ENCODE measurements around the gene PRMT5.
"Not testable (repeated sequence)": the region's sequence is repeated elsewhere in the genome, so short reads cannot be mapped to it uniquely, and the experiment has no call there.

Gene PRMT5

GRCh38 chr14:22929104-22929960 lies at the start of gene PRMT5:
Gene PRMT5 (minus strand): TSS chr14:22929376. CDS start chr14:22929361, 15 bp downstream.
- DNase-seq (ENCODE audit: low read depth), result peak; percentile 96

GRCh38 chr14:22978487-22978837 lies 49.3 kb upstream of the PRMT5 start:
- no peak for DNase-seq (ENCODE audit: low read depth)

GRCh38 chr14:22977684-22978486 lies 48.7 kb upstream of the PRMT5 start:
- no peak for DNase-seq (ENCODE audit: low read depth)

- no peak for DNase-seq (ENCODE audit: low read depth)
These were observed 48.2 kb upstream of the PRMT5 start for GRCh38 chr14:22977434-22977683.

- DNase-seq (ENCODE audit: low read depth), result no peak
These were observed 47.7 kb upstream of the PRMT5 start for GRCh38 chr14:22976620-22977433.

- no peak for DNase-seq (ENCODE audit: low read depth)
These were observed 45.5 kb upstream of the PRMT5 start for GRCh38 chr14:22974530-22975313.

GRCh38 chr14:22973217-22974032 lies 44.2 kb upstream of the PRMT5 start:
- no peak for DNase-seq (ENCODE audit: low read depth)

GRCh38 chr14:22972313-22972930 lies 43.2 kb upstream of the PRMT5 start:
- no peak for DNase-seq (ENCODE audit: low read depth)

GRCh38 chr14:22971152-22971551 lies 42.0 kb upstream of the PRMT5 start:
- no peak for DNase-seq (ENCODE audit: low read depth)

- DNase-seq (ENCODE audit: low read depth), result no peak
These were observed 37.6 kb upstream of the PRMT5 start for GRCh38 chr14:22966783-22967269.

- DNase-seq (ENCODE audit: low read depth), result not testable (repeated sequence)
These were observed 37.0 kb upstream of the PRMT5 start for GRCh38 chr14:22965916-22966782.

- no peak for DNase-seq (ENCODE audit: low read depth)
These were observed 33.0 kb upstream of the PRMT5 start for GRCh38 chr14:22962061-22962676.

GRCh38 chr14:22955702-22956569 lies 26.8 kb upstream of the PRMT5 start:
- DNase-seq (ENCODE audit: low read depth), result no peak

- no peak for DNase-seq (ENCODE audit: low read depth)
These were observed 23.2 kb upstream of the PRMT5 start for GRCh38 chr14:22952418-22952817.

GRCh38 chr14:22951795-22952194 lies 22.6 kb upstream of the PRMT5 start:
- DNase-seq (ENCODE audit: low read depth), result not testable (repeated sequence)

GRCh38 chr14:22945642-22946041 lies 16.5 kb upstream of the PRMT5 start:
- no peak for DNase-seq (ENCODE audit: low read depth)

GRCh38 chr14:22939684-22940083 lies 10.5 kb upstream of the PRMT5 start:
- no peak for DNase-seq (ENCODE audit: low read depth)

- DNase-seq (ENCODE audit: low read depth), result no peak
These were observed 6.0 kb upstream of the PRMT5 start for GRCh38 chr14:22935156-22935555.
